A673 (cell line): ENCODE measurements around the gene SERTM2.

ENCODE experiments used
- CTCF ChIP-seq: fragments of 300-800, 200-600 bp; sonication (generic); conservative IDR thresholded peaks from 2 replicates; pipeline ENCODE4 v1.5.1; 2017; ENCODE audit warnings: low read depth, mild to moderate bottlenecking, antibody characterized with exemption, low read length, moderate library complexity, mixed read lengths
- EZH2 ChIP-seq: fragments of 200-600 bp; sonication (generic); IDR thresholded peaks from 2 replicates; pipeline ENCODE4 v1.6.1; 2017; ENCODE audit warnings: borderline replicate concordance, low read depth, mild to moderate bottlenecking, mixed read lengths, antibody characterized with exemption, low read length; ENCODE audit not compliant: poor library complexity, severe bottlenecking

- TF ChIP-seq CTCF, result peak; percentile 57
- TF ChIP-seq EZH2, result no peak
Measured at GRCh38 chrX:111568354-111568753, 56.9 kb downstream of the SERTM2 start.
